Pancreas (tissue), 10 donors: Measurements from ENCODE around the gene ELOVL1. TPM values are rescaled to one million over a fixed set of nuclear protein-coding genes. Genes with fewer than 3 reads are reported as not detected.

Experiments
- ATAC-seq, 4 donors: fragments of 200-7000 bp; cut with Tn5 transposase; one replicate each; pipeline versions ENCODE4 v1.8.0 to v1.9.1; 2020; ENCODE audit warnings: mild to moderate bottlenecking in 4 of 4, moderate library complexity in 4 of 4
- DNase-seq, 6 donors: peaks; one replicate each; pipeline ENCODE4 v3.0.0-alpha.2; 2020
- FAIRE-seq: peaks from 2 replicates; lab custom pipeline; 2012; peaks lifted over from hg19 to GRCh38; lab: Jason Lieb, UNC
- H3K27ac ChIP-seq, 4 donors: fragments of 200-600 bp; sonication (generic); 1 replicate in 3 of 4; 2 replicates in 1 of 4; pipeline versions ENCODE4 v1.5.0 to v1.8.0; 2020
- H3K27me3 ChIP-seq, 4 donors: fragments of 200-600 bp; one replicate each; pipeline ENCODE4 v1.8.0; 2021
- H3K36me3 ChIP-seq, 3 donors: fragments of 200-600 bp; sonication (generic) in 1 of 3; one replicate each; pipeline versions ENCODE4 v1.5.0 to v1.8.0; 2020 to 2021
- H3K4me1 ChIP-seq, 3 donors: fragments of 200-600 bp; one replicate each; pipeline ENCODE4 v1.8.0; 2021
- H3K4me3 ChIP-seq, 4 donors: fragments of 200-600 bp; sonication (generic) in 2 of 4; one replicate each; pipeline versions ENCODE4 v1.5.0 to v1.8.0; 2020 to 2021
- H3K9me3 ChIP-seq, 4 donors: fragments of 200-600 bp; one replicate each; pipeline ENCODE4 v1.8.0; 2021
- WGBS, 2 donors: extraction: QIAGEN DNeasy Blood & Tissue Kit; methylation state at CpG; one replicate each; pipeline ENCODE4 v1.1.7; 2013; 5-methylcytosine and 5-hydroxymethylcytosine counted together
- intact Hi-C, 3 donors: fragments of 100-400 bp; cut with DNase I; formaldehyde crosslinking; loops; one replicate each; pipeline versions ENCODE4 v1.11.1 to v1.14.2; 2022
- polyA plus RNA-seq, 2 donors: library from polyadenylated mRNA; stranded (reverse); fragments of 200-250 nt; gene quantifications; one replicate each; pipeline ENCODE4 v1.2.3, GENCODE V29; 2013
- total RNA-seq, 6 donors: library from RNA; stranded (reverse); fragmentation: NEBNext Ultra II Directional in 4 of 6; extraction: Animal tissue kit (Norgen Biotek cat#: 25700) in 4 of 6; gene quantifications; one replicate each; pipeline versions ENCODE4 v1.2.1 to v1.2.4, GENCODE V29; 2021 to 2023
- TF ChIP-seq, protein P1 (sequence below), 4 donors: fragments of 200-600 bp; sonication (generic) in 3 of 4; IDR thresholded peaks; one replicate each; pipeline versions ENCODE4 v1.5.0 to v1.8.0; 2021; ENCODE audit warnings: antibody characterized with exemption in 4 of 4
- donor health status: healthy with polysubstance abuse.
- donor health status: DM: no; HTN: no; CAD: no; lungs with moderate emphysema.
- donor health status: DM: no; HTN: no; CAD: no.
- donor health status: control.
- donor health status: control.
- donor health status: Bipolar disorder and iron deficiency.
- donor health status: DM: yes; HTN: yes; CAD: no.
- donor health status: DM: no; HTN: no; CAD: no.
- donor health status: DM: no; HTN: no; CAD: no.
- donor health status: DM: yes; HTN: yes; CAD: no.

The ELOVL1 gene
- total and polyA plus RNA-seq, 8 donors: 22.8 to 44.9 (median 31.6) TPM

DNA sequence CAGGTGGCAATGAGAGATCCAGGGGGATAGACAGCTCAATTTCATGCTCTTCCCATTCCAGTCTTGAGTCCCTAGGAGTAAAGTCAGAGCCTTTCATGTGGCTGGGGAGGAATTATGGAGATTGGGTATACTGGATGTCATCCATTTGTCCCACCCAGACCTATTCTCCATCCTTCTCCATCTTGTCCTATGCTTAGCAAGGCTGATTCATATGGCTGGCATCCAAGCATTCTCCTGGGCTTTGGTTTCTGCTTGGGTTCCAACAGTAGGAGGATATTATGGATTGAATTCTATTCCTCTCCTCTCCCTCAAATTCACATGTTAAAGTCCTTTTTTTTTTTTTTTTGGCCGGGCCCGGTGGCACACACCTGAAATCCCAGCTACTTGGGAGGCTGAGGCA, 12.9 kb downstream of the ELOVL1 start:
- Histone ChIP-seq H3K4me1 (peaks cover 0 to 8% (median 0%) of the 10 kb centered on the region in 3 donors), H3K36me3 (no peaks in the 10 kb centered on the region), H3K4me3 (no peak overlapping the region), H3K9me3 (no peaks in the 10 kb centered on the region), H3K27me3 (no peaks in the 10 kb centered on the region), H3K27ac (no peak overlapping the region)
- DNase-seq (no peak), FAIRE-seq (no peak), ATAC-seq (no peak)
- TF ChIP-seq, protein P1, sequence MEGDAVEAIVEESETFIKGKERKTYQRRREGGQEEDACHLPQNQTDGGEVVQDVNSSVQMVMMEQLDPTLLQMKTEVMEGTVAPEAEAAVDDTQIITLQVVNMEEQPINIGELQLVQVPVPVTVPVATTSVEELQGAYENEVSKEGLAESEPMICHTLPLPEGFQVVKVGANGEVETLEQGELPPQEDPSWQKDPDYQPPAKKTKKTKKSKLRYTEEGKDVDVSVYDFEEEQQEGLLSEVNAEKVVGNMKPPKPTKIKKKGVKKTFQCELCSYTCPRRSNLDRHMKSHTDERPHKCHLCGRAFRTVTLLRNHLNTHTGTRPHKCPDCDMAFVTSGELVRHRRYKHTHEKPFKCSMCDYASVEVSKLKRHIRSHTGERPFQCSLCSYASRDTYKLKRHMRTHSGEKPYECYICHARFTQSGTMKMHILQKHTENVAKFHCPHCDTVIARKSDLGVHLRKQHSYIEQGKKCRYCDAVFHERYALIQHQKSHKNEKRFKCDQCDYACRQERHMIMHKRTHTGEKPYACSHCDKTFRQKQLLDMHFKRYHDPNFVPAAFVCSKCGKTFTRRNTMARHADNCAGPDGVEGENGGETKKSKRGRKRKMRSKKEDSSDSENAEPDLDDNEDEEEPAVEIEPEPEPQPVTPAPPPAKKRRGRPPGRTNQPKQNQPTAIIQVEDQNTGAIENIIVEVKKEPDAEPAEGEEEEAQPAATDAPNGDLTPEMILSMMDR (IDR thresholded peaks at IDR 0.05): no peak
- intact Hi-C loops: no loop called here
- WGBS, 2 donors: 90 to 97% methylated on average over 2 of the region's 2 CpGs

DNA sequence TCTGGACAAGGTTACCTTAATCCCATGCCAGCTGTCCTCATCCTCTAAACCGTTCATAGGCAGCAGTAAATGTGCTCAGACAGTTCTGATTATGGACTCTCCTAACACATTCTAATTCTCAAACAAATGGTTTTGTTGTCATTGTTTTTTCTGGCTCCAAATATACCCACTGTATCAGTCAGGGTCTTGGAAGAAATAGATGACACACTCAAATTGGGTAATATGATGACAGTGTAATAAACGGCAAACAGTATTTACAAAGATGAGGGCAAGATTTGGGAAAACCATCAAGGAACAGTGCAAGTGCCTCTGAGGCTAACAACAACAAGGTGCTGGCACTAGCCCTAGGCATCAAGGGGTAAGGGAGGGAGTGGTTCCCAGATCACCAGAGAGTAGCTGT, 13.3 kb downstream of the ELOVL1 start:
- WGBS, 2 donors: 88% methylated on average over 2 of the region's 2 CpGs
- H3K27me3 ChIP-seq: no peaks in the 10 kb centered on the region
- FAIRE-seq (no peak), ATAC-seq (no peak), DNase-seq (no peak)
- peaks cover 0 to 11% (median 0%) of the 10 kb centered on the region in 3 donors for H3K4me1 ChIP-seq
- H3K4me3 ChIP-seq: no peak overlapping the region
- intact Hi-C loops: no loop called here
- TF ChIP-seq, protein P1 (IDR thresholded peaks at IDR 0.05): no peak
- no peaks in the 10 kb centered on the region for H3K36me3 ChIP-seq
- H3K9me3 ChIP-seq: no peaks in the 10 kb centered on the region
- H3K27ac ChIP-seq: no peak overlapping the region

DNA sequence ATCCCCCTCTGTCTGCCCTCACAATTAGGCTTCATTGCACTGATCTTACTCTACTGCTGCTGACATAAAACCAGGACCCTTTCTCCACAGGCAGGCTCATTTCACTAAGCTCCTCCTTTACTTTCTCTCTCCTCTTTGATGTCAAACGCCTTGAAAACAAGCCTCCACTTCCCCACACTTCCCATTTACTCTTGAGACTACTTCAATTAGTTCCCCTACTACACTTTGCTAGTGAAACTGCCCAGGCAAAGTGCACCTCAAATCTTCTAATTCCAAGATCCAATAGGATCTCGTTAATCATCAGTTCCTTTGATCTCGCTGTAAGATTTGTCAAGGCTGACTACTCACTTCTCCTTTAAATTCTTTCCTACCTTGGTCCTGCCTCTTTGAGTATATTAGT, 14.9 kb downstream of the ELOVL1 start:
- Histone ChIP-seq H3K27ac (no peak overlapping the region), H3K36me3 (no peaks in the 10 kb centered on the region), H3K9me3 (no peaks in the 10 kb centered on the region), H3K27me3 (no peaks in the 10 kb centered on the region), H3K4me3 (no peak overlapping the region), H3K4me1 (peaks cover 0 to 13% (median 0%) of the 10 kb centered on the region in 3 donors)
- 78 to 84% methylated on average over 3 of the region's 3 CpGs for whole genome bisulfite sequencing, 2 donors
- TF ChIP-seq, protein P1 (IDR thresholded peaks at IDR 0.05): no peak
- DNase-seq: no peak
- no peak for FAIRE-seq
- intact Hi-C loops: no loop called here
- no peak for ATAC-seq

DNA sequence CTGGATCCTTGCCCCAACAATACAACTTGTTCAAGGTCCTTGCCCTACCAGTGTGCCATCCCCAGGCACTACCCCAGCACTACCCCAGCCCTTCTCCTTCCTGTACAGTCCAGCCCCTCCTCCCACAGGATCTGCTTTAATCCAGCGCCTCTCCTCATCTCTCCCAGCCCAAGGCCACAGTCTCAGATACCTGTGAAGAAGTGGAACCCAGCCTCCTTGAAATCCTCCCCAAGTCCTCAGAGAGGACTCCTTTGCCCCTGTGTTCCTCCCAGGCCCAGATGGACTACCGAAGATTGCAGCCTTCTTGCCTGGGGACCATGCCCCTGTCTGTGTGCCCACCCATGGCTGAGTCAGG, 15.5 kb downstream of the ELOVL1 start:
- Histone ChIP-seq H3K27me3 (no peaks in the 10 kb centered on the region), H3K27ac (no peak overlapping the region), H3K4me1 (peaks cover 0 to 10% (median 0%) of the 10 kb centered on the region in 3 donors), H3K9me3 (no peaks in the 10 kb centered on the region), H3K36me3 (no peaks in the 10 kb centered on the region), H3K4me3 (no peak overlapping the region)
- ATAC-seq (no peak), FAIRE-seq (no peak), DNase-seq (no peak)
- 89 to 92% methylated on average over 2 of the region's 2 CpGs for WGBS, 2 donors
- TF ChIP-seq, protein P1 (IDR thresholded peaks at IDR 0.05): no peak
- intact Hi-C loops: no loop called here

DNA sequence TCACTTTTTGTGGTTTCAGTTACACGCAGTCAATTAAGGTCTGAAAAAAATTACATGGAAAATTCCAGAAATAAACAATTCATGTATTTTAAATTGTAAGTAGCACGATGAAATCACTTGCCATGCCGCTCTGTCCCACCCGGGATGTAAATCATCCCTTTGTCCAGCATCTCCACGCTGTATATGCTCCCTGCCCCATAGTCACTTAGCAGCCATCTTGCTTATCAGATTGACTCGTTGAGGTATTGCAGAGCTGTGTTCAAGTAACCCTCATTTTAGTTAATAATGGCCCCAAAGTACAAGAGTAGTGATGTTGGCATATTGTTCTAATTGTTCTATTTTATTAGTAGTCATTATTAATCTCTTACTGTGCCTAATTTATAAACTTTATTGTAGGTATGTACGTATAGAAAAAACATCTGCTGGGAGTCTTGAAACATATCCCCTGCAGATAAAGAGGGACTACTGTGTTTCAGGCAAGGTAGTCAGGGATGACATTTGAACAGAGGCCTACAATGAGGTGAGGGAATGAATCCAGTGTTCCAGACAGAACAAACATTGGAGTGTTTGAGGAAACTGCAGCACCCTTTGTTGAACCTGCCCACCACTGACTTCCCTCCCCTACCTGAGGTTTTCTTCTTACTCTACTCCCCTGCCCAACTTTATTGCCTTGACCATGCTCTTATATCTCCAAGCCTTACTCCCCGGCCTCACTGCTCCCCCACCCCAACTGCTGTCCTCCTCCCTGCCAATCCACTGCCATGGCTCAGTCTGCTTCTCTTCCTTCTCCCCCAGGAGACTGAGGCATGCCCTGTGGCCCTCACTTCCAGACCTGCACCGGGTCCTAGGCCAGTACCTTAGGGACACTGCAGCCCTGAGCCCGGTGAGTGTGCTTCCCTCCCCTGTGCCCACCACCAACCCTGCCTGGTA, 16.1 kb downstream of the ELOVL1 start:
- intact Hi-C loops: no loop called here
- no peak for FAIRE-seq

More for the DNA sequence above, 16.1 kb downstream of the ELOVL1 start:
- ATAC-seq (no peak), DNase-seq (no peak)
- Histone ChIP-seq H3K27me3 (no peaks in the 10 kb centered on the region), H3K9me3 (no peaks in the 10 kb centered on the region), H3K4me1 (peaks cover 0 to 10% (median 0%) of the 10 kb centered on the region in 3 donors), H3K27ac (no peak overlapping the region), H3K36me3 (no peaks in the 10 kb centered on the region), H3K4me3 (no peak overlapping the region)
- TF ChIP-seq, protein P1 (IDR thresholded peaks at IDR 0.05): no peak
- WGBS, 2 donors: 85 to 92% methylated on average over 10 of the region's 10 CpGs
